Adrenal gland (tissue), 12 donors: Measurements from ENCODE around the gene PGPEP1. TPM values are rescaled to one million over a fixed set of nuclear protein-coding genes. Genes with fewer than 3 reads are reported as not detected.

Source experiments
- DNase-seq, 7 donors: peaks; one replicate each; pipeline ENCODE4 v3.0.0-alpha.2; 2019 to 2020
- H3K27ac ChIP-seq, 5 donors: fragments of 200-600 bp; sonication (generic) in 4 of 5; 1 replicate in 3 of 5; 2 replicates in 2 of 5; pipeline versions ENCODE4 v1.5.1 to v1.8.0; 2016 to 2020; ENCODE audit warnings: mild to moderate bottlenecking in 1 of 5
- H3K27me3 ChIP-seq: fragments of 200-600 bp; 2 replicates; pipeline ENCODE4 v1.8.0; 2021
- H3K36me3 ChIP-seq, 2 donors: fragments of 200-600 bp; replicated peaks in 1 of 2; 1 replicate in 1 of 2; 2 replicates in 1 of 2; pipeline versions ENCODE4 v1.5.1 to v1.8.0; 2018 to 2022
- H3K4me1 ChIP-seq, 2 donors: fragments of 200-600 bp; replicated peaks in 1 of 2; 1 replicate in 1 of 2; 2 replicates in 1 of 2; pipeline versions ENCODE4 v1.5.1 to v1.8.0; 2018 to 2021
- H3K4me3 ChIP-seq, 4 donors: fragments of 200-600 bp; sonication (generic) in 3 of 4; one replicate each; pipeline ENCODE4 v1.5.1; 2016 to 2018
- H3K9me3 ChIP-seq, 3 donors: fragments of 200-600 bp; sonication (generic) in 1 of 3; replicated peaks in 1 of 3; 1 replicate in 2 of 3; 2 replicates in 1 of 3; pipeline versions ENCODE4 v1.5.1 to v1.8.0; 2016 to 2021
- CTCF ChIP-seq, 6 experiments: fragments of 450-650 bp in 4 of 6; fragments of 200-600 bp in 2 of 6; sonication (generic) in 1 of 6; IDR thresholded peaks; 1 replicate in 5 of 6; 2 replicates in 1 of 6; pipeline versions ENCODE4 v1.5.1 to v1.8.0; 2016 to 2021; ENCODE audit warnings: antibody characterized with exemption in 6 of 6, mild to moderate bottlenecking in 2 of 6, moderate library complexity in 1 of 6
- POLR2A ChIP-seq, 2 donors: fragments of 450-650 bp; IDR thresholded peaks; one replicate each; pipeline ENCODE4 v1.6.1; 2017; ENCODE audit warnings: antibody characterized with exemption in 2 of 2, mild to moderate bottlenecking in 2 of 2, moderate library complexity in 1 of 2
- WGBS, 4 donors: extraction: QIAGEN DNeasy Blood & Tissue Kit in 2 of 4; methylation state at CpG; one replicate each; pipeline versions ENCODE4 v1.1.5 to v1.1.7; 2013 to 2017; 5-methylcytosine and 5-hydroxymethylcytosine counted together
- intact Hi-C, 2 donors: fragments of 100-400 bp; cut with DNase I; formaldehyde crosslinking; loops; one replicate each; pipeline versions ENCODE4 v1.14.1 to v1.15.0; 2022 to 2023
- polyA plus RNA-seq, 3 donors: library from polyadenylated mRNA; stranded (reverse); fragments of 200-250 nt in 2 of 3; fragments of 350-450 nt in 1 of 3; fragmentation: Illumina TruSeq in 1 of 3; extraction: RNeasy Lipid Tissue Mini Kit (QIAGEN cat#74804) in 1 of 3; gene quantifications; one replicate each; pipeline ENCODE4 v1.2.3, GENCODE V29; 2013 to 2014
- total RNA-seq, 9 donors: library from RNA; depleted of rRNA in 4 of 9; stranded (reverse); fragments of >200 nt in 4 of 9; fragments of 120-200 nt in 1 of 9; fragmentation: NEBNext Ultra II Directional in 1 of 9; extraction: Animal tissue kit (Norgen Biotek cat#: 25700) in 1 of 9; gene quantifications; one replicate each; pipeline versions ENCODE4 v1.1.0 to v1.2.4, GENCODE V29; 2013 to 2023
- donor health status: healthy with polysubstance abuse.
- donor health status: Bipolar disorder and iron deficiency.
- donor health status: DM: yes; HTN: yes; CAD: no.
- donor health status: DM: no; HTN: no; CAD: no.
- donor health status: DM: no; HTN: no; CAD: no.
- donor health status: DM: yes; HTN: yes; CAD: no.

Gene PGPEP1
- total and polyA plus RNA-seq, 12 donors: 19.0 to 89.2 (median 44.0) TPM

GRCh38 chr19:18312092-18312534 lies 28.3 kb upstream of the PGPEP1 start:
- no peaks in the 10 kb centered on the region for H3K9me3 ChIP-seq
- intact Hi-C loops: no loop called here
- peaks cover 9 to 16% of the 10 kb centered on the region in 2 donors for H3K4me1 ChIP-seq
- H3K27me3 ChIP-seq: no peaks in the 10 kb centered on the region
- peaks cover 0 to 27% of the 10 kb centered on the region in 2 donors for H3K36me3 ChIP-seq
- no peak for TF ChIP-seq CTCF (IDR thresholded peaks at IDR 0.05)
- H3K27ac ChIP-seq: no peak overlapping the region
- DNase-seq: no peak
- no peak overlapping the region for H3K4me3 ChIP-seq
- 78 to 89% (median 80%) methylated on average over 5 to 11 of the region's 11 CpGs for WGBS, 4 donors

GRCh38 chr19:18313398-18313797 lies 27.0 kb upstream of the PGPEP1 start:
- intact Hi-C loops: no loop called here
- no peak for TF ChIP-seq POLR2A (IDR thresholded peaks at IDR 0.05)
- TF ChIP-seq CTCF (IDR thresholded peaks at IDR 0.05): no peak
- 96 to 100% (median 97%) methylated on average over 3 of the region's 3 CpGs for WGBS, 4 donors
- Histone ChIP-seq H3K27ac (no peak overlapping the region), H3K4me1 (peaks cover 18 to 19% of the 10 kb centered on the region in 2 donors), H3K36me3 (peaks cover 0 to 23% of the 10 kb centered on the region in 2 donors), H3K4me3 (no peak overlapping the region), H3K9me3 (no peaks in the 10 kb centered on the region), H3K27me3 (no peaks in the 10 kb centered on the region)
- no peak for DNase-seq

GRCh38 chr19:18317961-18318800 lies 22.2 kb upstream of the PGPEP1 start:
- peak in 3 of 7 donors; percentile 44 to 59 (median 50) for DNase-seq
- H3K27me3 ChIP-seq: no peaks in the 10 kb centered on the region
- TF ChIP-seq CTCF (IDR thresholded peaks at IDR 0.05) (no peak), POLR2A (IDR thresholded peaks at IDR 0.05) (no peak)
- peak overlapping the region in 4 of 5 donors; percentile 37 to 85 (median 74) for H3K27ac ChIP-seq
- WGBS, 4 donors: 37 to 56% (median 40%) methylated on average over 8 to 18 of the region's 18 CpGs
- intact Hi-C loops: no loop called here
- H3K36me3 ChIP-seq: no peaks in the 10 kb centered on the region
- H3K9me3 ChIP-seq: no peaks in the 10 kb centered on the region
- peaks cover 34 to 49% of the 10 kb centered on the region in 2 donors for H3K4me1 ChIP-seq
- no peak overlapping the region for H3K4me3 ChIP-seq

GRCh38 chr19:18319591-18320135 lies 20.7 kb upstream of the PGPEP1 start:
- Histone ChIP-seq H3K4me3 (no peak overlapping the region), H3K27me3 (no peaks in the 10 kb centered on the region), H3K4me1 (peaks cover 43 to 60% of the 10 kb centered on the region in 2 donors), H3K36me3 (no peaks in the 10 kb centered on the region), H3K9me3 (no peaks in the 10 kb centered on the region), H3K27ac (peak overlapping the region in 2 of 5 donors; percentile 79 to 85)
- DNase-seq: peak in 2 of 7 donors; percentile 29 to 50
- 55 to 71% (median 62%) methylated on average over 7 of the region's 7 CpGs for WGBS, 4 donors
- intact Hi-C loops: no loop called here
- TF ChIP-seq POLR2A (IDR thresholded peaks at IDR 0.05) (no peak), CTCF (IDR thresholded peaks at IDR 0.05) (no peak)
